Liver (tissue), 3 donors: ENCODE results near the gene ZIC2.

Source experiments
- GABPA ChIP-seq, 2 donors: IDR thresholded peaks in 1 of 2; conservative IDR thresholded peaks in 1 of 2; 2 replicates each; pipeline ENCODE4 v1.6.1; 2016; ENCODE audit warnings: antibody characterized with exemption in 2 of 2, mild to moderate bottlenecking in 1 of 2, moderate library complexity in 1 of 2
- RAD21 ChIP-seq, 2 donors: IDR thresholded peaks; 2 replicates each; pipeline ENCODE4 v1.6.1; 2016; ENCODE audit warnings: antibody characterized with exemption in 2 of 2, mild to moderate bottlenecking in 2 of 2
- RXRA ChIP-seq, 2 donors: IDR thresholded peaks; 2 replicates each; pipeline ENCODE4 v1.6.1; 2017 to 2018; ENCODE audit warnings: antibody characterized with exemption in 2 of 2, mild to moderate bottlenecking in 1 of 2
- YY1 ChIP-seq: IDR thresholded peaks from 2 replicates; pipeline ENCODE4 v1.6.1; 2016; ENCODE audit warnings: antibody characterized with exemption, mild to moderate bottlenecking
- TF ChIP-seq, protein P1 (sequence below): fragments of 150-350 bp; IDR thresholded peaks from 2 replicates; pipeline ENCODE4 v1.5.1; 2017; ENCODE audit warnings: improper control_type of control experiment, low read depth, low read length; ENCODE audit not compliant: missing input control
- TF ChIP-seq, protein P2 (sequence below): IDR thresholded peaks from 2 replicates; pipeline ENCODE4 v1.6.1; 2016; ENCODE audit warnings: antibody characterized with exemption
- donor health status: healthy.
- donor health status: healthy.

DNA sequence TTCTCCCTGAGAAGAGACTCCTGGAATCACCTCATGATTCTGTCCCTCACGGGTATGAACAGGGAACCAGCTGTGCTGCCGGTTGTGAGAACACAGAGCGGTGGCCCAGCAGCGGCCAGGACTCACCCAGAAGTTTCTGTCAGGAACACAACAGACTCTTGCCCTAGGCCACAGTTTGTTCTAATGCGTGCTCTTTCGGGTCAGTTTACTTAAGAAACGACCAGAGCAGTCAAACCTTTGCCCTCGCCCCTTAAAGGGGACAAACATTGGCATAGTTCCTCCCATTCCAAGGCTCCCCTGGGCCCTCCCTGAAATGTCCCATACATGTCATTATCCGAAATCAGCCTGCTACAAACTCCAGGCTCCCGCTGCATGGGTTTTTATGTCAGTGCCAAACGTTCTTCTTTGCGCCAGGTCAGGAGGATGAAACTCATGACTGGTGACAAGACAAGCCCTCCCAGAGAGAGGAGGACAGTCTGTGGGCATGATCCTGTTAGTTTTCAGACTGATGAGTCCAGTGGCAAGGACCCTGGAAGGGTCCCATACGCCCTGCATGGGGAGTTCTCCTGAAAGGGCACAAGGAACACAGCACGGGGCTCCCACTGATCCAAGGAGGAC, 28.3 kb upstream of the ZIC2 start:
- no peak for TF ChIP-seq YY1
- TF ChIP-seq GABPA (IDR thresholded peaks at IDR 0.05 in 1 of 2, conservative IDR thresholded peaks at IDR 0.05 in 1 of 2), result no peak
- TF ChIP-seq, protein P1, sequence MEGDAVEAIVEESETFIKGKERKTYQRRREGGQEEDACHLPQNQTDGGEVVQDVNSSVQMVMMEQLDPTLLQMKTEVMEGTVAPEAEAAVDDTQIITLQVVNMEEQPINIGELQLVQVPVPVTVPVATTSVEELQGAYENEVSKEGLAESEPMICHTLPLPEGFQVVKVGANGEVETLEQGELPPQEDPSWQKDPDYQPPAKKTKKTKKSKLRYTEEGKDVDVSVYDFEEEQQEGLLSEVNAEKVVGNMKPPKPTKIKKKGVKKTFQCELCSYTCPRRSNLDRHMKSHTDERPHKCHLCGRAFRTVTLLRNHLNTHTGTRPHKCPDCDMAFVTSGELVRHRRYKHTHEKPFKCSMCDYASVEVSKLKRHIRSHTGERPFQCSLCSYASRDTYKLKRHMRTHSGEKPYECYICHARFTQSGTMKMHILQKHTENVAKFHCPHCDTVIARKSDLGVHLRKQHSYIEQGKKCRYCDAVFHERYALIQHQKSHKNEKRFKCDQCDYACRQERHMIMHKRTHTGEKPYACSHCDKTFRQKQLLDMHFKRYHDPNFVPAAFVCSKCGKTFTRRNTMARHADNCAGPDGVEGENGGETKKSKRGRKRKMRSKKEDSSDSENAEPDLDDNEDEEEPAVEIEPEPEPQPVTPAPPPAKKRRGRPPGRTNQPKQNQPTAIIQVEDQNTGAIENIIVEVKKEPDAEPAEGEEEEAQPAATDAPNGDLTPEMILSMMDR, result no peak
- TF ChIP-seq RAD21 (IDR thresholded peaks at IDR 0.05), result no peak
- TF ChIP-seq, protein P2, sequence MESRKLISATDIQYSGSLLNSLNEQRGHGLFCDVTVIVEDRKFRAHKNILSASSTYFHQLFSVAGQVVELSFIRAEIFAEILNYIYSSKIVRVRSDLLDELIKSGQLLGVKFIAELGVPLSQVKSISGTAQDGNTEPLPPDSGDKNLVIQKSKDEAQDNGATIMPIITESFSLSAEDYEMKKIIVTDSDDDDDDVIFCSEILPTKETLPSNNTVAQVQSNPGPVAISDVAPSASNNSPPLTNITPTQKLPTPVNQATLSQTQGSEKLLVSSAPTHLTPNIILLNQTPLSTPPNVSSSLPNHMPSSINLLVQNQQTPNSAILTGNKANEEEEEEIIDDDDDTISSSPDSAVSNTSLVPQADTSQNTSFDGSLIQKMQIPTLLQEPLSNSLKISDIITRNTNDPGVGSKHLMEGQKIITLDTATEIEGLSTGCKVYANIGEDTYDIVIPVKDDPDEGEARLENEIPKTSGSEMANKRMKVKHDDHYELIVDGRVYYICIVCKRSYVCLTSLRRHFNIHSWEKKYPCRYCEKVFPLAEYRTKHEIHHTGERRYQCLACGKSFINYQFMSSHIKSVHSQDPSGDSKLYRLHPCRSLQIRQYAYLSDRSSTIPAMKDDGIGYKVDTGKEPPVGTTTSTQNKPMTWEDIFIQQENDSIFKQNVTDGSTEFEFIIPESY, result no peak
- TF ChIP-seq RXRA (IDR thresholded peaks at IDR 0.05), result no peak
